ENCODE data around the gene ASIC4.

Gene ASIC4

GRCh38 chr2:219516888-219517287, 2.6 kb downstream of the ASIC4 start:
- DNase-seq, result no peak

GRCh38 chr2:219517954-219518778, 3.9 kb downstream of the ASIC4 start:
- no peak for DNase-seq

DNA sequence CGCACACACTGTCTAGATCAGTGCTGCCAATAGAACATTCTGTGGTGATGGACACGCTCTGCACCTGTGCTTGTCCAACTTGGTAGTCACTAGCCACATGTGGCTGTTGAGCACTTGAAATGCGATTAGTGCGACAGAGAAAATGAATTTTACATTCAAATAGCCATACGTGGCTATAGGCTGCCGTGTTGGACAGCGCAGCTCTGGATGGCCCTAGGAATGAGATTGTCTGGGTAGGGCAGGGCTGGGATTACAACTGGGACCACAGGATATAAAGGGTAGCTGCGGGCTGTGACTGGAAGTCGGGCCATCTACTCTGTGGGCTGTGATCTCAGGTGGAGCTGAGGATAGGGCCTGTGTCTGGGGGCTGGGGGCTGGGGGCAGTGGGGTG, 5.2 kb downstream of the ASIC4 start:
- DNase-seq, result no peak

DNA sequence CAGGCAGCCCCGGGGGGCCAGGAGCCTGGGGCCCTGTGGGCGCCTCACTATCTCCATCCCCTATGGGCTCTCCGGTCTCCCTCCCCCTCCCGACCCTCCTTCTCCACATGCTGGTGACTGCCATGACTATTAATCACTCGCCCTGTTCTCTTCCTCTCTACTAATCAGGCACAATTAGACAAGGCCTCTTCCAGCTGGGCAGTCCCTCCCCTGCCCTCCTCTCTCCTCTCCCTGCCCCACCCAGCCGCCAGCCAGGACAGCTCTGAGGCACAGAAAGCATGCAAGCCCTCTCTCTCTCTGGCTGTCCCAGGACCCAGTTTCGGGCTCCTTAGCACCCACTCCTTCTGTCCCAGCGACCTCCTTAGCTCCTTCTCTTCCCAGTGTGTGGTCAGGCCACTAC, 5.8 kb downstream of the ASIC4 start:
- no peak for DNase-seq

DNA sequence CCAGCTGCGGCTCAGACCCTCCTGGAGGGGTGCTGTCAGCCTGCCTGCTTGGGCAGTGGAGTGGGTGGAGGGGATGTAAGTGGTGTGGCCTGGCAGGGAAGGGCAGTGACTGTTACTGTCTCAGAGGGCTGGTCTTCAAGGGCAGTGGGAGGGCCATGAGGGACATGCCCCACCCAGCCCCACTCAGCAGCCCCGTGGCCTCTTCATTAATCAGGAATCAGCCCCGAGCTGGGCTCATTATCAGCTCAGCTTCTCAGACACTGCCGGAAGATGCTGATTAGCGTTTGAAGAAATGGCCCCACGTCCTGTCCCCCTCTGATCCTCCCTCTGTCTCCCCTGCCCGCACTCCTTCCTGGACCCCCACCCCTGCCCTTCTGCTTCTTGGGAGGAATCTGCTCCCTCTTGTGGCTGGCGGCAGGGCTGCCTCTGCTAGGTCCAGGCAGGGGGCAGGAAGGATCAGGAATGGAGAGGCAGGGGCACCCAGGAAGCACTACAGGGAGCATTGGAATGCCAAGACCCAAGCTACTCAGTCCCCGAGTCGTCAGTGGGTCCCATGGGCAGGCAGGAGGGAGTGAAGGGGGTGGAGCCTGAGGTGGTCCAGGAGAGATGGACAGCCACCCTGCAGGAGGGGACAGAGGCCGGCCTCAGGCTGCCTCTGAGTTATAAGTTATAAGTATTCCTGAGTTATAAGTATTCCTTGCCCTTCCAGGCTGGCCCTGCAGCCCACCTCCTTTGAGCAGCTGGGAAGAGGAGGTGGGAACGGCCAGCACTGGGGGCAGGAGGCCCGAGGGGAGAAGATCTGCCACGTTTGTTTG, 7.0 kb downstream of the ASIC4 start:
- no peak for DNase-seq

DNA sequence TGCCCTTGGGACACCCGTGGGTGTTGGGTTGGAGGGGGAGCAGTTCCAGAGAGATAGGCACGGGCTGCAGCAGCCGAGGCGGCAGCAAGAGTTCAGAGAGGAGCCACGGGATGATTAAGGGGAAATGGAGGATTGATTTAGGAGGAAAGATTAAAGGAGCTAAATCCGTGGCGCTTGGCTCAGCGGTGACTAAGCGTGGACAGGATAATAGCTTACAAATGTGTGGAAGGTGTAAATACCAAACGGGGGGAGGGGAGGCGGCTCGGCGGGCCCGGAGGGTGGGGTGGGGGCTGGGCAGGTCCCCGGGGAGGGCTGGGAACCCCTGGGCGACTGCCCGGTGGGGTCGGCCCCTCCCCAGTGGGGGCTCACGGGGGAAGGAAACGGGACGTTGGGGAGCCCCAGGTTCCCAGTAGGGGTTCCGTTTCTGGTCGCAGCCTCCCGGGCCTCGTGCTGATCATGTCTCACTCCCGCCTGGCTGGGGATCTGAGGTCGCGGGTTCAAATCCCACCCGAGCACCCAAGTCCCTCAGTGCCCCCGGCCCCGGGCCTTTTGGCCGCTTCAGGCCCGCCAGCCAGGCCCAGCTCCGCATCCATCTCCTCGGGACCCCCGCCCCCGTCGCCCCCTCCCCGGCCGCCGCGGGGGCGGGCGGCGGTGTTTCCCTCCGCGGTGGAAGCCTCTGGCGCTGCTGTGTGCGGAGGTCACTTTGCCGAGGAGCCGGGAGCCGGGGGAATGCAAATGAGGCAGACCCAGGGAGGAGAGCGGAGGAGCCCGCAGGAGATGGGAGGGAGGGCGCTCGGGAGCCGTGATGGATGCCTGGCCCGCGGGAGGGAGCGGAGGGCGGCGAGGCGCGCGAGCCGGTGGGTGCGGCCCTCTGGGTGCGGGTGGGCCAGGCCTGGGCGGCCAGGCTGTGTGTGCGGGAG, 8.1 kb downstream of the ASIC4 start:
- DNase-seq, result no peak

- DNase-seq, result no peak
Measured at GRCh38 chr2:219523031-219523671, 8.9 kb downstream of the ASIC4 start.

GRCh38 chr2:219524817-219525216, 10.5 kb downstream of the ASIC4 start:
- DNase-seq, result no peak

GRCh38 chr2:219525533-219526232, 11.4 kb downstream of the ASIC4 start:
- no peak for DNase-seq

- DNase-seq, result no peak
Measured at GRCh38 chr2:219526320-219527075, 12.2 kb downstream of the ASIC4 start.

DNA sequence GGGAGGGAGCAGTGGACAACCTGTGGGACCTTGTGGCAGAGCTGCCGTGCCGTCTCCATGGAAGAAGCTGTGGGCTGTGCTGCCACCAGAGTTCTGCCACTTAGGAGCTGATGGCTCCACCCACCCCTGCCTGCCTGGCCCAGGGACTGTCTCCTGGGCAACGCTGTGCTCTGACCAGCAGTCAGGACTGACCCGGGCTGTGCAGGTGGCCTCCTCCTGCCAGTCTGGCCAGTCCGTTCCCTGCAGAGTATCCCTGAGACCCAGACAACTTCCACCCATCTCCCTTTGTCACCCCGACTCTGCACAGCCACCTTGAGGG, 12.8 kb downstream of the ASIC4 start:
- DNase-seq, result no peak

DNA sequence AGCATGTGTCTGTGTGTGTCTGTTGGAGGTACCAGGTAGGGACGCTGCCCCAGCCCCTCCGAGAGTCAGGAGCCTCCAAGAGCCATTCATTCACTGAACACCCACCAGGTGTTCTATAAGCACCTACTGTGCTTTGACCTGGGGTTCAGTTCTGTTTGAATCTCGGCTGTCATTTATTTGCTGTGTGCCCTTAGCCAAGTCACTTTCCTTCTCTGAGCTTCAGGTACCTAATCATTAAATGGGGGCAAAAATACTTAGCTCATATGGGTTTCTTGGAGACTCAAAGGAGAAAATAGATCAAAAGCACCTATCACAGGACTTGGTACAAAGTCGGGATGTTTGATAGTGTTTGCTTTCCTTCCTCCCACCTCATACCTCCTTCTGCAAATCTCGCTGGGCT, 13.2 kb downstream of the ASIC4 start:
- no peak for DNase-seq

GRCh38 chr2:219530048-219530963, 16.0 kb downstream of the ASIC4 start:
- no peak for DNase-seq

DNA sequence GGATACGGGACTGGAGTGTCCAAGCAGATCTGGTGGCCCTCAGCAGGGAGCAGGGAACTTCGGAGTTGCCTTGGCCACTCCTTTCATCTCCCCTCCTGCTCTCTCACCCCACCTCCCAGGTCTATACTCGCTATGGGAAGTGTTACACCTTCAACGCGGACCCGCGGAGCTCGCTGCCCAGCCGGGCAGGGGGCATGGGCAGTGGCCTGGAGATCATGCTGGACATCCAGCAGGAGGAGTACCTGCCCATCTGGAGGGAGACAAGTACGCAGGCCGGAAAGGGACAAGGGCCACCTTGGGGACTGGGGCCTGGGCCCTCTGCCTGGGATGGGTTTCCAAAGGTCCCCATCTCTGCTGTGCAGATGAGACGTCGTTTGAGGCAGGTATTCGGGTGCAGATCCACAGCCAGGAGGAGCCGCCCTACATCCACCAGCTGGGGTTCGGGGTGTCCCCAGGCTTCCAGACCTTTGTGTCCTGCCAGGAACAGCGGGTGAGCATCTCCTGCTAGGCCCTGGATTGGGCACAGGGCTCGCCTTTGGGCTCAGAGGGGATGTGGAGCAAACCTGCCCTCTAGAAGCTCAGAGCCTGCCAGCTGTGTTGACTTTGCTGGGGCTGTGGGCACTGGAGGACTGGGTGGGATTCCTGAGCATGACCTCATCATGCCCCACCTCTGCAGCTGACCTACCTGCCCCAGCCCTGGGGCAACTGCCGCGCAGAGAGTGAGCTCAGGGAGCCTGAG, 17.5 kb downstream of the ASIC4 start:
- DNase-seq, result no peak

GRCh38 chr2:219532378-219532649, 18.0 kb downstream of the ASIC4 start:
- no peak for DNase-seq

DNA sequence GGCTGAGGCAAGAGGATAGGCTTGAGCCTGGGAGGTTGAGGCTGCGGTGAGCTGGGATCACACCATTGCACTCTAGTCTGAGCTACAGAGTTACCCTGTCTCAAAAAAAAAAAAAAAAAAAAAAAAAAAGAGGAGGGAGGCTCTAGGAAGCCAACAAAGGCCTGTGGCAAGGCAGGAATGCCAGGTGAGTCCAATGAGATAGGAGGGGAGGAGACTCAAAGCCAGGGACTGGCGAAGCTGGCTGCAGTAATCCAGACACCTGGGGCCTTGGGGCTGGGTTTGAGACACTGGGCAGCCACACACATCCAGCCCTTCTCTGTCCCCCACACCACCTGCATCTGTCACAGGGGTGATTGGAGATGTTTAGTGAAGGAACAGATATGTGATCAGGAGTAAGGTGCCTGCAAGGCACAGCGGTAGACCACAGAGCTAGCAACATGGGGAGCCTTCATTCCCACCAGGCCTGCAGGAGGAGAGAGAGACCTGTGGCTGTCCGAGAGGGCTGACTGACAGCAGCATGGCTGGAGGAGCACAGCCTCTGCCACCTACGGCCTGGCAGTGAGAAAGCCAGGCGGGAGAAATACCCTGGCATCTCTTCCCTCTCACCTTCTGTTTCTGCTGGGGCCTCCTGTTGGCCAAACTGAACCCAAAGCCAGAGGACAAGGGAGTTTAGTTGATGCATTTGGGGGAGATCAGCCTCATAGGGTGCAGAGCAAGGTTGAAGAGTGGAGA, 19.8 kb downstream of the ASIC4 start:
- DNase-seq, result no peak

GRCh38 chr2:219536425-219536824, 22.1 kb downstream of the ASIC4 start:
- DNase-seq, result no peak

GRCh38 chr2:219536967-219537366, 22.7 kb downstream of the ASIC4 start:
- no peak for DNase-seq
